HG02870 (cell line): ENCODE results near the gene INPP5A.
"Not testable (repeated sequence)": the region's sequence is repeated elsewhere in the genome, so short reads cannot be mapped to it uniquely, and the experiment has no call there.

Experiments
- ATAC-seq: cut with Tn5 transposase; IDR thresholded peaks from one replicate; pipeline ENCODE4 v1.9.1; 2021; ENCODE audit warnings: mild to moderate bottlenecking, moderate library complexity; ENCODE audit not compliant: unreplicated experiment

Gene INPP5A

GRCh38 chr10:132592790-132593383 is 55.3 kb downstream of the INPP5A start:
- ATAC-seq, result no peak

- ATAC-seq, result peak; percentile 75
Observed at GRCh38 chr10:132593389-132593788, 55.8 kb downstream of the INPP5A start.

DNA sequence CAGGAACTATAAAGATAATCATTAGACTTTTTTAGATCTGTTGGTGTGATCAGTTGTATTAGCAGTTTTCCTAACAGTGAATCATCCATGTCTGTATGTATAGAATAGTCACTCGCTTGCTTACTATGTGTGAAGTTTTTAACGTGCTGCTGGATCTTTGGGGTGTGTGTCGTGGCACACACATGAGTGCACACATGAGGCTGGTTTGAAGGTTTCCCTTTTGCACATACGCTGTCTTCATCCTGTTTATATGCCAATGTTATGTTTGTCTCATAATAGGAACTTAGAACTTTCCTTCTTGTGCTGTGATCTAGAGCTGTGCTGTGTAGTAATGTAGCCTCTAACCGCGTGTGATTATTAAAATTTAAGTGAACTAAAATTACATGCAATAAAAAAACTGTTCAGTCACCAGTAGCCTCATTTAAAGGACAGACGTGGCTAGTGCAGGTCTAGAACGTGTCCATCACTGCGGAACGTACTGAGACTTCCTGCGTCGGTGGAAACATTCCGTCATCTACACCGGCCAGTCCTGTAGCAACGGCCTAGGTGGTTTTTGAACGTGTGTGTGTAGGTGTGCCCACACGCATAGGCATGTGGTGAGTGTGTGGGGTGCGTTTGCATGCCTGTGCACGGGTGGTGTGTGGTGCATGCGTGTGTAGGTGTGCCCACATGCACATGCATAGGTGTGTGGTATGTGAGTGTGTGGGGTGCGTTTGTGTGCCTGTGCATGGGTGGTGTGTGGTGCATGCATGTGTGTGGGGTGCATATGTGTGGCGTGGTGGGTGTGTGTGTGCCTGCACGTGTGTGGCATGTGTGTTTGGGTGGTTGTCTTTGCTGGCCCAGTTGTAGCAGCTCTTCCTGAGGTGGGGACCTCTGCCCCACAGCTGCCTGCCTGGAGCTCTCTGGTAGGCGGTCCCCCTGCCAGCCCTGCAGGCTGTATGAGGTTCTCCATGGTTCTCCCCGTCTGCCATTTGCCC is 56.6 kb downstream of the INPP5A start:
- ATAC-seq, result peak; percentile 50

DNA sequence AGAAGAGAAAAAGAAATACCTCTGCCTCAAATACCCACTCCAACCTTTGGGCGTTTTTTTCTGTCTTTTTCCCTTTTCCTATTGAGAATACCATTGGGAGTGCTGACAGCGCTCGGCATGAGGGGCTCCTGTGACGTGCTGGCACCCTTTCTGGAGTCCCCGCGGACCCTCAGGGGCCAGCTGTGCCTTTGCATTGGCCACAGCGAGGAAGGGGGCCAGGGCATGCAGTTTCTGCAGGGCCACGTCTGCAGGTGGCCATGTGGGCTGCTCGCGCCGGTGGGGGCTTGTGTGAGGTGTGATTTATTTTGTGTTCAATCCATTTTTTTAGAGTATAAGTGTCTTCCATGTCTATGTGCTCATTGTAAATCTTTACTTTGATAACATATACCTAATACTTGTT is 57.4 kb downstream of the INPP5A start:
- no peak for ATAC-seq

GRCh38 chr10:132595854-132596253 is 58.3 kb downstream of the INPP5A start:
- no peak for ATAC-seq

DNA sequence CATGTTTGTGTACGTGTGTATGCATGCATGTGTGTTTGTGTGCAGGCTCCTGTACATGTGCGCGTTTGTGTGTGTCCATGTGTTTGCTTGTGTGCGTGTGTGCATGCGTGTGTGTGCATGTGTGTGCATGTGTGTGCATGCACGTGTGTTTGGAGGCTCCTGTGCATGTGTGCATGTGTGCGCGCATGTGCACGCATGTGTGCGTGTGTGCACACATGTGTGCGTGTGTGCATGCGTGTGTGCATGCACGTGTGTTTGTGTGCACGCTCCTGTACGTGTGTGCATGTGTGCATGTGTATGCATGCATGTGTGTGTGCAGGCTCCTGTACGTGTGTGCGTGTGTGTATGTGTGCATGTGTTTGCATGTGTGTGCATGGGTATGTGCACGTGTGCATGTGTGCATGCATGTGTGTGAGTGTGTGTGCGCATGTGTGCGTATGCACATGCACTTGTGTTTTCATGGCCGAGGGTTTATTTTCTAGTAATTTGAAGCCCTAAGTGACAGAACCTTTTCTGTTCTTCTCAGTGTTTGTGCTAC is 59.2 kb downstream of the INPP5A start:
- no peak for ATAC-seq

DNA sequence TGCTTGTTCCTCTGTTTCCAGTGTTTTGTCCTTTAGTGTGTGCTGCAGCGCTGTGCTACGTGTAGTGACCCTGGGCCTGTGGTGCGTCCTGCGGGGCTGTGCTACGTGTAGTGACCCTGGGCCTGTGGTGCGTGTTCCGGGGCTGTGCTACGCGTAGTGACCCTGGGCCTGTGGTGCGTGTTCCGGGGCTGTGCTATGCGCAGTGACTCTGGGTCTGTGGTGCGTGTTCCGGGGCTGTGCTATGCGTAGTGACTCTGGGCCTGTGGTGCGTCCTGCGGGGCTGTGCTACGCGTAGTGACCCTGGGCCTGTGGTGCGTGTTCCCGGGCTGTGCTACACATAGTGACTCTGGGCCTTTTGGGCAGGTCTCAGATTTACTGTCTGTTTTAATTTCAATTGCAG is 60.1 kb downstream of the INPP5A start:
- no peak for ATAC-seq

DNA sequence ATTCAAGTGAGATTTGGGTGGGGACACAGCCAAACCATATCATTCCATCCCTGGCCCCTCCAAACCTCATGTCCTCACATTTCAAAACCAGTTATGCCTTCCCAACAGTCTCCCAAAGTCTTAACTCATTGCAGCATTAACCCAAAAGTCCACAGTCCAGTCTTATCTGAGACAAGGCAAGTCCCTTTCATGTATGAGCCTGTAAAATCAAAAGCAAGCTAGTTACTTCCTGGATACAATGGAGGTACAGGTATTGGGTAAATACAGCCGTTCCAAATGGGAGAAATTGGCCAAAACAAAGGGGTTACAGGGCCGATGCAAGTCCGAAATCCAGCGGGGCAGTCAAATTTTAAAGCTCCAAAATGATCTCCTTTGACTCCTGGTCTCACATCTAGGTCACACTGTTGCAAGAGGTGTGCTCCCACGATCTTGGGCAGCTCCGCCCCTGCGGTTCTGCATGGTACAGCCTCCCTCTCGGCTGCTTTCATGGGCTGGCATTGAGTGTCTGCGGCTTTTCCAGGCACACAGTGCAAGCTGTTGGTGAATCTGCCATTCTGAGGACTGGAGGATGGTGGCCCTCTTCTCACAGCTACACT is 61.5 kb downstream of the INPP5A start:
- not testable (repeated sequence) for ATAC-seq

- no peak for ATAC-seq
Observed at GRCh38 chr10:132599732-132600131, 62.1 kb downstream of the INPP5A start.

DNA sequence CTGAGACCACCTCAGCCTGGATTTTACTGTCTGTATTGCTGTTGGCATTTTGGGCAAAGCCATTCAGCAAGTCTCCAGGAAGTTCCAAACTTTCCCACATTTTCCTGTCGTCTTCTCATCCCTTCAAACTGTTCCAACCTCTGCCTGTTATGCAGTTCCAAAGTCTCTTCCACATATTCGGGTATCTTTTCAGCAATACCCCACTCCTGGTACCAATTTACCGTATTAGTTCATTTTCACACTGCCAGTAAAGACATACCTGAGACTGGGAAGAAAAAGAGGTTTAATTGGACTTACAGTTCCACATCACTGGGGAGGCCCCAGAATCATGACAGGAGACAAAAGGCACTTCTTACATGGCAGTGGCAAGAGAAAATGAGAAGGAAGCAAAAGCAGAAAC is 62.8 kb downstream of the INPP5A start:
- no peak for ATAC-seq

DNA sequence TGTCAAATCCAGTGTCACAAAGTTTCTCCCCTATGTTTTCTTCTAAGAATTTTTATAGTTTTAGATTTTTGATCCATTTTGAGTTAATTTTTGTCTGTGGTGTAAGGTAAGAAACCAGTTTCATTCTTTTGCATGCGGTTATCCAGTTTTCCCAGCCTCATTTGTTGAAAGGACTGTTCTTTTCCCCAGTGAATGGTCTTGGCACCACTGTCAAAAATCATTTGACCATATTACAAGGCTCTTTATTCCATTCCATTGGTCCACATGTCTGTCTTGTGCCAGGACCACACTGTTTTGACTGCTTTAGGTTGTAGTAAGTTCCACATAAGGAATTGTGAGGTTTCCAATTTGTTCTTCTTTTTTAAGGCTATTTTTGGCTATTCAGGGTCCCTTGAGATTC is 64.0 kb downstream of the INPP5A start:
- no peak for ATAC-seq

DNA sequence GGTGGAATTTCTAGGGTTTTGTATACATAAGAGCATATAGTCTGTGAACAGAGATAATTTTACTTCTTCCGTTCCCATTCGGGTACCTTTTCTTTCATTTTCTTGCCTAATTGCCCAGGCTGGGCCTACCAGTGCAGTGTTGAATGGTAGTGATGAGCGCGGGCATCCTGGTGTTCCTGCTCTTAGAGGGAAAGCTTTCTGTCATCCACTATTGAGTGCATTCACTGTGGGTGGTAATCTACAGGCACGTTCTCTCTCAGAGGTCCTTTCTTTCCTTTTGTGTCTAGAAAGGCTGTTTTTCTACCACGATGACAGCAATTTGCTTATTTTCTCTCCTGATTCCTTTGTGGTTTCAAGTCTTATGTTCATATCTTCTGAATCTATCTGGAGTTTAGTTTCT is 65.0 kb downstream of the INPP5A start:
- ATAC-seq, result no peak

GRCh38 chr10:132603851-132604533 is 66.4 kb downstream of the INPP5A start:
- no peak for ATAC-seq

DNA sequence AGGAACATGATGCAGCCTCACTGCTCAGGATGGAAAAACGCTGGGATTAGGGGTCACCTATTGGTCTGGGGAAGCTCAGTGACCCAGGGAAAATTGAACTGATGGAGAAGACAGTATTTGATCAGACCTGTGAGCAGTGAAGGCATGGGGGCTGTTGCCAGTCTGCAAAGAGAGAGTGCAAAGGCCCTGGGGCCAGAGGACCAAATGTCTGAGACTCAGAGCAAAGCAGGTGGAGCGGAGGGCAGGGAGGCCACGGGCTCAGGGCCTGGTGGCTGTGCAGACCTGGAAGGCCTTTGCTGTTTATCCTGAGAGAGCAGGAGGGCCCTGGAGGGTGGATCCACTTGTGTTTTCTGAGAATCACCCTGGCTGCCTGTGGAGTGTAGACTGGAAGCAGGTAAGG is 67.1 kb downstream of the INPP5A start:
- no peak for ATAC-seq

- ATAC-seq, result no peak
Observed at GRCh38 chr10:132605390-132605789, 67.8 kb downstream of the INPP5A start.

DNA sequence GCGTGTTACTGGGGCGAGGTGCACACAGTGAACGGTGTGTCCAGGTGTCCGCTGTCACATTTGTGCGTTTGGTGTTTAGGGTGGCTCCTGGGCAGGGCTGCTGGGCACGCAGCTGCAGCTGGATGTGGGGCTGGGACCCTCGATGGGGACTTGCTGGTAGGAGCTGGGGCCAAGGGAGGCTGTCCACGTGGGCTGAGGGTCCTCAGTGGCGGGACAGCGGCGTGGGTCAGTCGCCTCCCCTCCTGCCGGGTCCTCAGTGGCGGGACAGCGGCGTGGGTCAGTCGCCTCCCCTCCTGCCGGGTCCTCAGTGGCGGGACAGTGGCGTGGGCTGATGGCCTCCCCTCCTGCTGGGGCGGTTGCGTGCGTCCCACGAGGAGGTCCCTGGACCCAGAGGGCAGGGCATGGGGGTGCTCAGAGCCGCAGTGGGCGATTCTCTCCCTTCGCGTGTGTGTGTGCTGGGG is 68.5 kb downstream of the INPP5A start:
- no peak for ATAC-seq

DNA sequence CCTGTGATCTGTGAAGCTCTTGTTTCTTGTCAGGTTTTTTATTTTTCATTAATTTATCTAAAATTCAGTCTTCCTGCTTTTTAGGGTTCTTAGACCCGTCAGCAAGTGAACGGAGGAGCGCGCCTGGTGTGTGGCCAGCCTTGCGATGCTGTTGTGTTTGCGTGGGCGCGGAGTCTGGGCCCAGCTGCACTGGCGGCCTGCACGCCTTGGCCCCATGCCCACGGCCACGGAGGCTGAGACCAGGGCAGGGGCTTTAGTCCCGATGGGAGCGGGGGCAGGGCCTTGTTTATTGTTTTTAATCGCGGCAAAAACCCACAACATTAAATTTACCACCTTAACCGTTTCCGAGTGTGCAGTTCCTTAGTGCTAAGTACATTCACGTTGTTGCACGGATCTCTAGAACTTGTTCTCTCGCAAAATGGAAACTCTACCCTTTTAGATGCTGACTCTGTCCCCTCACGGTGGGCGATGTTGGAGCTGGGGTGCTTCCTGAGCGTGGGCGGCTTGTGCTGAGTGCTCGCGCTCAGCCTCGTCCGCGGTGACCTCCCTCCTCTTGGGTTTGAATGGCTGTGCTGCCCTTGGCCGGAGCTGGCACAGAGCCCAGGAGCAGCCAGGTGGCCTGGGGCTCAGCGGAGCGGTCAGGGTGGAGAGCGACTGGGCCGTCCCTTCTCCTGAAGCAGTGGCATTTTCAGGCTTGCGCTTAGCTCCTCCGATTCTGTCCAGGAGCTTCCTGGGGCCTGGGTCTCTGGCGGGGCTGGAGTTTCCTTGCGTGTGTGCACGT is 69.1 kb downstream of the INPP5A start:
- no peak for ATAC-seq

DNA sequence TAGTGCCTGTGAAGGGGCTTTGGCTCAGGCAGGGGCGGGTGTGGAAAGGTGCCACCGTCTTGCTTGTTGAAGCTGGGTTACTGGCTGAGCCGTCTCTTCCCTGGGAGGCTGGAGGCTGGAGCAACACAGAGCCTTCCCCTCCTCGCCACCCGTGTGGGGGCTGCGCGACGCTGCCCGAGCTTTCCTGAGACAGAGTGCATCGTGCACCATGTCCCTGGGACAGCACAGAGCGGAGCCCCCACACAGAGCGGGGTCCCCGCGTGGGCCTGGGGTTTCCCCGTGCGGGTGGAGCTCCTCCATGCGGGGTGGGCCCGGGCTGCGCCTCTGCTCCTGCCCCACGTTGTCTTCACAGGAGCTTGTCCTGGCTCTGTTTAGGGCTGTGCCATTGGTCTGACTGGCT is 69.9 kb downstream of the INPP5A start:
- ATAC-seq, result no peak

DNA sequence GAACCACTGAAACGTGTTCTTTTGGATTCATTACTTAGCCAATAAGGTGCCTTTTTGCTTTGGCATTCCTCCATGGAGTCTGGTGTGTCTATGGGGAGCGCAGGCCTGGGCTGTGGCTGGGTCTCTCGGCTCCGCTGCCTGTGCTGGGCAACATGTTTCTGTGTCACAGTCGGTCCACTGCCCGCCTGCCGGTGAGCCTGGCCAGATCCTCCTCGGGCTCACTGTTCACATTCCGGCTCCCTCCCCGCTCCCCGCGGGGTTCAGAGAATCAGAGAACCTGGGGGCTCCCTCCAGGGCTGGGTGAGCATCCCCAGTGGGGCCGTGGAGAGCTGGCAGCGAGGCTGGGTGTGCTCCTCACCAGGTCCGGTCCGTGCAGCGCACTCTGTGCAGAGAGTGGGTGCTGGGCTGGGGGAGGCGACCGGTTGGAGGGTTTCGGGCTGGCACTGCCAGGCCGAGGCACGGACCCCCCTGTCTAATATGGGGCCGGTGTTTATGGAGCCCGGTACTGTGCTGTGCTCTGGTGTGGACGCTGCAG is 70.4 kb downstream of the INPP5A start:
- ATAC-seq, result no peak
